ENCODE results near the gene CGB1.
"Not testable (repeated sequence)": the region's sequence is repeated elsewhere in the genome, so short reads cannot be mapped to it uniquely, and the experiment has no call there.

The CGB1 gene

GRCh38 chr19:49074869-49075268, 38.2 kb upstream of the CGB1 start:
- H3K4me3 ChIP-seq (ENCODE audit: low read length); H3K9me3 ChIP-seq (ENCODE audit: control insufficient read depth, insufficient read depth, low read length); H3K4me2 ChIP-seq (ENCODE audit: low read length); H3K79me2 ChIP-seq (ENCODE audit: control insufficient read depth, low read length); H3K4me1 ChIP-seq (ENCODE audit: control insufficient read depth, low read length); H3K9me2 ChIP-seq (replicated peaks; ENCODE audit: control insufficient read depth, low read length); H3F3A ChIP-seq (ENCODE audit: control insufficient read depth, insufficient read depth); H3K36me3 ChIP-seq (ENCODE audit: control insufficient read depth, low read length); H3K27me3 ChIP-seq (ENCODE audit: control insufficient read depth, low read length); H3K27ac ChIP-seq (ENCODE audit: low read depth, low read length); H4K20me1 ChIP-seq (ENCODE audit: control insufficient read depth, insufficient read depth, low read depth, low read length): not testable (repeated sequence)
- TF ChIP-seq CTCF (IDR thresholded peaks at IDR 0.05; ENCODE audit: low read depth, low read length, poor library complexity, severe bottlenecking) = peak; percentile 21

- no peak overlapping the region for H3K4me3 ChIP-seq (ENCODE audit: low read length)
- TF ChIP-seq EZH2phosphoT487 (IDR thresholded peaks at IDR 0.05; ENCODE audit: borderline replicate concordance, low read length) (no peak), CTCF (IDR thresholded peaks at IDR 0.05; ENCODE audit: low read depth, low read length, poor library complexity, severe bottlenecking) (peak; percentile 43)
- H3K36me3 ChIP-seq (ENCODE audit: control insufficient read depth, low read length) = no peaks in the 10 kb centered on the region
- no peaks in the 10 kb centered on the region for H3K9me2 ChIP-seq (replicated peaks; ENCODE audit: control insufficient read depth, low read length)
- H4K20me1 ChIP-seq (ENCODE audit: control insufficient read depth, insufficient read depth, low read depth, low read length) = no peaks in the 10 kb centered on the region
- H3K4me2 ChIP-seq (ENCODE audit: low read length) = no peak overlapping the region
- no peaks in the 10 kb centered on the region for H3F3A ChIP-seq (ENCODE audit: control insufficient read depth, insufficient read depth)
- H3K27ac ChIP-seq (ENCODE audit: low read depth, low read length) = no peak overlapping the region
- H3K27me3 ChIP-seq (ENCODE audit: control insufficient read depth, low read length) = no peaks in the 10 kb centered on the region
- no peaks in the 10 kb centered on the region for H3K9me3 ChIP-seq (ENCODE audit: control insufficient read depth, insufficient read depth, low read length)
- no peaks in the 10 kb centered on the region for H3K79me2 ChIP-seq (ENCODE audit: control insufficient read depth, low read length)
- H3K4me1 ChIP-seq (ENCODE audit: control insufficient read depth, low read length) = no peaks in the 10 kb centered on the region
These were observed 37.1 kb upstream of the CGB1 start for GRCh38 chr19:49073514-49074378.

- Histone ChIP-seq H3K9me2 (replicated peaks; ENCODE audit: control insufficient read depth, low read length) (no peaks in the 10 kb centered on the region), H4K20me1 (ENCODE audit: control insufficient read depth, insufficient read depth, low read depth, low read length) (no peaks in the 10 kb centered on the region), H3K79me2 (ENCODE audit: control insufficient read depth, low read length) (no peaks in the 10 kb centered on the region), H3K4me3 (ENCODE audit: low read length) (no peak overlapping the region), H3K27ac (ENCODE audit: low read depth, low read length) (no peak overlapping the region), H3K36me3 (ENCODE audit: control insufficient read depth, low read length) (no peaks in the 10 kb centered on the region), H3F3A (ENCODE audit: control insufficient read depth, insufficient read depth) (no peaks in the 10 kb centered on the region), H3K9me3 (ENCODE audit: control insufficient read depth, insufficient read depth, low read length) (no peaks in the 10 kb centered on the region), H3K4me1 (ENCODE audit: control insufficient read depth, low read length) (no peaks in the 10 kb centered on the region), H3K4me2 (ENCODE audit: low read length) (no peak overlapping the region), H3K27me3 (ENCODE audit: control insufficient read depth, low read length) (peaks cover 6% of the 10 kb centered on the region)
- TF ChIP-seq CTCF (IDR thresholded peaks at IDR 0.05; ENCODE audit: low read depth, low read length, poor library complexity, severe bottlenecking) (no peak), EZH2phosphoT487 (IDR thresholded peaks at IDR 0.05; ENCODE audit: borderline replicate concordance, low read length) (no peak)
These were observed 35.3 kb upstream of the CGB1 start for GRCh38 chr19:49071860-49072547.

Data from DOHH2 (cell line).